ENCODE results near the gene TDRD15.

GRCh38 chr2:21165350-21165749 is 41.6 kb downstream of the TDRD15 start:
- TF ChIP-seq CTCF (IDR thresholded peaks at IDR 0.05) (no peak), EP300 (IDR thresholded peaks at IDR 0.05) (no peak), POLR2A (IDR thresholded peaks at IDR 0.05) (no peak)

All from tibial nerve (tissue), 4 donors.